HAP-1 (cell line): Measurements from ENCODE around the gene NELFB.

Experiments
- DNase-seq, 2 experiments: peaks; one replicate each; pipeline ENCODE4 v3.0.0-alpha.2; 2016 to 2020; ENCODE audit warnings: low spot score in 2 of 2
- H3K27me3 ChIP-seq: fragments of 250-450 bp; sonication (Bioruptor Pico); 2 replicates; pipeline ENCODE4 v1.5.1; 2020; ENCODE audit warnings: low read depth, mild to moderate bottlenecking, moderate library complexity
- H3K36me3 ChIP-seq: fragments of 250-450 bp; sonication (Bioruptor Pico); replicated peaks from 2 replicates; pipeline ENCODE4 v1.5.1; 2020; ENCODE audit warnings: mild to moderate bottlenecking
- H3K4me1 ChIP-seq: fragments of 250-450 bp; sonication (Bioruptor Pico); 2 replicates; pipeline ENCODE4 v1.5.1; 2020; ENCODE audit warnings: mild to moderate bottlenecking
- H3K4me3 ChIP-seq: fragments of 250-450 bp; sonication (Bioruptor Pico); 2 replicates; pipeline ENCODE4 v1.5.1; 2020; ENCODE audit warnings: mild to moderate bottlenecking, moderate library complexity
- H3K9me3 ChIP-seq: fragments of 250-450 bp; sonication (Bioruptor Pico); 2 replicates; pipeline ENCODE4 v1.5.1; 2020; ENCODE audit warnings: mild to moderate bottlenecking, moderate library complexity
- in situ Hi-C: fragments of 300-500 bp; cut with MboI; formaldehyde crosslinking; loops from 3 replicates; pipeline ENCODE4 v1.14.3; 2020; ENCODE audit warnings: low sequenced_read_pairs, inconsistent platforms, mixed read lengths

The NELFB gene

DNA sequence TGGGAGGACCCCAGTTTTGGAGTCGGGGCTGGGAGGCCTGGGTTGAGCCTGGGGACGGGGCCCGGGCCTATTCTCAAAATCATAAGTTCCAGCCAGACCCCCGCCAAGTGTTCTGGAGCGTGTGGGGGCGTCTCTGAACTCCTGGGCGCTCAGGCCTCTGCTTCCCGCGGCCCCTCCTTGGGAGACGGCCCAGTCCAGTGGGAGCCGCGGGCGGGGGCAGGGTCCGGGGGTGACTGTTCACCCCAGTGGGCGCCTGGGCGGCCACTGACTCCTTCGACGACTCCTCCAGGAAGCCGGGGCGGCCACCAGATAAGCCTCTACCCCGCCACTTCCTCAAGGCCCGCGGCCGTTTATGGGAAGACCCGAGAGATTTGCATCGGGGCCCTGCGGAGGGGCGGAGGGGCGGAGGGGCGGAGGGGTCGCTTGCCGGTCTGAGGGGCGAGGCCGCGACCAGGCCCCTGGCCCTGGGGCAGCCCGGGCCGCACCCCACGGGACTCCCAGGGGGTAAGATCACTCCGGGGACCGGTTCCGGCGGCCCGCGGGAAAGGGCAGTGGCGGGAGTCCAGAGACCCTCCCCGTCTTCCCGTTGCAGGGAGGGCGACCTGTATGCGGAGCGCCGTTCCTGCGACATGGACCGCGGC, 23.1 kb downstream of the NELFB start:
- peaks cover 1% of the 10 kb centered on the region; the same call in 1 of the 2 replicates for H3K36me3 ChIP-seq
- H3K4me1 ChIP-seq, result peaks cover 3% of the 10 kb centered on the region; the same call in 1 of the 2 replicates
- in situ Hi-C loops, result no loop called here
- peak in 1 of 2 experiments; percentile 18 for DNase-seq
- no peaks in the 10 kb centered on the region for H3K9me3 ChIP-seq
- no peaks in the 10 kb centered on the region for H3K27me3 ChIP-seq
- H3K4me3 ChIP-seq, result no peak overlapping the region

DNA sequence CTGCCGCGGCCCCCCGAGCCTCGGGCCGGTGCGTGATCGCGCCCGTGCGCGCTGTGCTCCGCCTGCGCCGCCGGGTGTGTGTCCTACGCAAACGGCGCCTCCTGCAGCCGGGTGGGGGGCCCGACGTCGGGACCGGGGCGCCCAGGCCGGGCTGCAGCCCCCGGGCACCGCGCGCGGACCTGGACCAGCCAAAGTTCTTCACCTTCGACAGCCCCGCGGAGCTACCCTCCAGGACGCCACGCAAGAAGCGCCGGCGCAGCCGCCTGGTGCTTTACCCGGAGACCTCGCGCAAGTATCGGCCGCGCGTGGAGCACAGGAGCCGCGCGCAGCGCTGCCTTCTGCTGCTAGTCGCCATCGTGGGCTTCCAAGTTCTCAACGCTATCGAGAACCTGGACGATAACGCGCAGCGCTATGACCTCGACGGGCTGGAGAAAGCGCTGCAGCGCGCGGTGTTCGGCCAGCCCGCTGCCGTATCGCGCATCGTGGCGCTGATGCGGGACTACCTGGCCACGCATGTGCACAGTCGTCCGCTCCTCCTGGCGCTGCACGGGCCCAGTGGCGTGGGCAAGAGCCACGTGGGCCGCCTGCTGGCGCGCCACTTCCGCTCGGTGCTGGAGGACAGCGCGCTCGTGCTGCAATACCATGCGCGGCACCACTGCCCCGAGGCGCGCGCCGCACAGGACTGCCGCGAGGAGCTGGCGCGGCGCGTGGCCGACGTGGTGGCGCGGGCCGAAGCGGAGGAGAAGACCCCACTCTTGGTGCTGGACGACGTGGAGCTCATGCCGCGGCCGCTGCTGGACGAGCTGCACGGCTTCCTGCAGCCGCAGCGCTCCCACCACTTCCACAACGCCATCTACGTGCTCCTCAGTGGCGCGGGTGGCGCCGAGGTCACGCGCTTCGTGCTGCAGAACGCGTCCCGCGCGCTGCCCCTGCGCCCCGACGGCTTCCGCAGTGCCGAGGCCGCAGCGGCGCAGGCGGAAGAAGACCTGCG, 23.9 kb downstream of the NELFB start:
- H3K4me3 ChIP-seq, result no peak overlapping the region
- in situ Hi-C loops, result no loop called here
- no peaks in the 10 kb centered on the region for H3K36me3 ChIP-seq
- peaks cover 3% of the 10 kb centered on the region; the same call in 1 of the 2 replicates for H3K4me1 ChIP-seq
- no peaks in the 10 kb centered on the region for H3K27me3 ChIP-seq
- no peaks in the 10 kb centered on the region for H3K9me3 ChIP-seq
- no peak for DNase-seq

DNA sequence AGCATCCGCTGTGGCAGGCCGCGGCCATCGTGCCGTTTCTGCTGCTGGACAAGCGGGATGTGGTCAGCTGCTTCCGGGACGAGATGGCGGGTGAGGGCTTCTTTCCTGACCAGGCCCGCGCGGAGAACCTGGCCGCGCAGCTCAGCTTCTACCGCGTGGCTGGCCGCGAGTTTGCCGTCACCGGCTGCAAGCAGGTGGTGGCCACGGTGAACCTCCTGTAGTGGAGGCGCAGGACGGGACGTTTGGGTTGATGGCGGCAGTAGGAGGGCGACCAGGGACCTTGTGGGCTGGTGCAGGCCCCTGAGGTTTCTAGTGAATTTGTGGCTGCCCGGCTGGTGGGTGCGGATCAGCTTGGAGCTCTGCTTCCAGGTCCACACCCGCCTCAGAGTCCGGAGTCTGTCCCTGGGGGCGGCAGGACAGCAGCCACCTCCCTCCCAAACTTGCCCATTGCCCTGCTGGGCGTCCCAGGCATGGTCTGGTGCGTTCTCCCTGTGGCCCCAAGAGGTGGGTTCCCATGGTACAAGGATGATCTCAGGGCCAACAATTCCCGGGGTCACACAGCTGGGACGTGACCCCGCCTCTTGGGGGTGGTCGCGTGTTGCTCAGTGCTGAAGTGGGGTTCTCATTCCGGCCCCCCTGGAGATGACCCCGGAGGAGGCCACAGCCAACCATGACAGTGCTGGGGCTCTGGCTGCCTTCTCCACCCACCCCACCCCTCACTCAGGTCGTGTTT, 24.8 kb downstream of the NELFB start:
- Histone ChIP-seq H3K9me3 (no peaks in the 10 kb centered on the region), H3K27me3 (no peaks in the 10 kb centered on the region), H3K36me3 (no peaks in the 10 kb centered on the region), H3K4me1 (peaks cover 3% of the 10 kb centered on the region; the same call in 1 of the 2 replicates), H3K4me3 (no peak overlapping the region)
- in situ Hi-C loops, result no loop called here
- peak in 1 of 2 experiments; percentile 10 for DNase-seq

DNA sequence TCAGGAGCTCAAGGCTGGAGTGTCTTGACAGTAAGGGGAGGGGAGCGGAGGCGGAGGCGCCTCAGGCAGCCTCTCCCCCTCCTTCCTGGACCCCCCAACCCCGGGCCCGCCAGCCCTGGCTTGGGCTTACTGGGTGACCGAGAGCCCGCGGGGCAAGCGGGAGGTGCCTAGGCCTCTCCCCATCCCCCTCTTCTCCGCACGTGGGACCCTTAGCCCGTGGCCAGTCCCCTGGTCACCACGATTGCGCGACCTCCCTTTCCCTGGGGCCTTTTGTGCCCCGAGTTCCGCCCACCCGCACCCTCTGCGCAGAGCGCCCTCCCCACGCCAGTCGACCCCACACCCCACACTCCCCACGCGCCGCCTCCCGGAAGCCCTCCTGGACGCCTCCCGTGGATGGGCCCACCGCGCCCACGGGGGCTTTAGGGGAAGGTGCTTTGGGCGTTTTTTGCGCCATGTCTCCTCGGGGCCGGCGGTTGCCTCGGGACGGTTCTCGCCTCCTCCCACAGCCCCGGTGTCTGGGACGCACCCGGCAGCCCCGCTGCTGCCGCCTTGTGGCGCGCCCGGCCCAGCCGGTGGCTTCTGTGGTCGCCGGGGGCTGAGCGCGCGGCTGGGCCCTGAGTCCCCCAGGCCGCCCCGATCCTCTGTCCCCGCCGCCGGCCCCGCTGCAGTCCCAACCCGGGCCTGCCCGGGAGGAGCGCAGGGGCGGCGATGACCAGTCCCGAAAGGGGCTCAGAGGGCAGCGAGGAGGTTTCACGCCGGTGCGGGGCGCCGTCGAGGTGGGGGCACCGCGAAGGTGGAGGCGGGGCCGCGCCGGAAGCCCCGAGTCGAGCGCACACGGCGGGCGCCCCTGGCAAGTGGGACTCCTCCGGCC, 25.6 kb downstream of the NELFB start:
- no peak for DNase-seq
- no peaks in the 10 kb centered on the region for H3K9me3 ChIP-seq
- no peaks in the 10 kb centered on the region for H3K36me3 ChIP-seq
- in situ Hi-C loops, result no loop called here
- H3K27me3 ChIP-seq, result no peaks in the 10 kb centered on the region
- no peak overlapping the region for H3K4me3 ChIP-seq
- peaks cover 3% of the 10 kb centered on the region; the same call in 1 of the 2 replicates for H3K4me1 ChIP-seq

DNA sequence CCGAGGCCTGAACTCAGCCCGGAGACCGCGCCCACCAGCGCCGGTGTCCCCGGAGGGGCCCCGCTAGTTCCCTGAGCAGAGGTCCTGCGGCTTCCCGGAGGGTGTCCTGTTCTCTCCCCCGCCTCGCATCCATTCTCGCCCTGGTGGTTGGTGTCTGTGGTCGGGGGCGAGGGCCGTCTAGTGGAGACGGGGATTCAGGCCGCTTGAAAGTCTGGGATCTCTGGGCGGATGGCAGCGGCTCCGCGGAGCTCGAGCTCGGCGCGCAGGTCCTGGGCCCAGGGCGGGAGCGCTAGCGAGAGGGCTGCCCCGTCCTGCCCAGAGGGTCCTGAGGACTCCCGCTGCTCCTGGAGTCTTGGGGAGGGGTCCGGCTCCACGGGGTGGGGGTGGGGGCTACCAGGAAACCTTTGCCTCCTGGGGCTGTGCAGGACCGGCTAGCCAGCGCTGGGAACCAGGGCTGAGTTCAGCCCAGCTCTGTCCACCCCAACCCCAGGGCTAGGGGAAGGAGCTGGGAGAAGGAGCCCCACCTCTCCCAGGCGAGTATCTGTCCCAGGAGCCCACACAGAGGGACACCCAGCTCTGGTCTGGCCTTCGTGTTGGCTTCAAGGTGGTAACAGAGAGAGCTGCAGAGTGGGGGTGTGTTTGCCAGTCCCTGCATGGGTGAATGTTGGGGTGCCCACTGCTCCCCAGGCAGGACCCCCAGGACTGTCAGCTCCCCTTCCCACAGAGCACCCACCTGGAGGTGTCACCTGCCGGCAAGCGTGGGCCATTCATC, 26.4 kb downstream of the NELFB start:
- Histone ChIP-seq H3K36me3 (no peaks in the 10 kb centered on the region), H3K4me3 (no peak overlapping the region), H3K4me1 (peaks cover 3% of the 10 kb centered on the region; the same call in 1 of the 2 replicates), H3K9me3 (no peaks in the 10 kb centered on the region), H3K27me3 (no peaks in the 10 kb centered on the region)
- in situ Hi-C loops, result no loop called here
- no peak for DNase-seq

DNA sequence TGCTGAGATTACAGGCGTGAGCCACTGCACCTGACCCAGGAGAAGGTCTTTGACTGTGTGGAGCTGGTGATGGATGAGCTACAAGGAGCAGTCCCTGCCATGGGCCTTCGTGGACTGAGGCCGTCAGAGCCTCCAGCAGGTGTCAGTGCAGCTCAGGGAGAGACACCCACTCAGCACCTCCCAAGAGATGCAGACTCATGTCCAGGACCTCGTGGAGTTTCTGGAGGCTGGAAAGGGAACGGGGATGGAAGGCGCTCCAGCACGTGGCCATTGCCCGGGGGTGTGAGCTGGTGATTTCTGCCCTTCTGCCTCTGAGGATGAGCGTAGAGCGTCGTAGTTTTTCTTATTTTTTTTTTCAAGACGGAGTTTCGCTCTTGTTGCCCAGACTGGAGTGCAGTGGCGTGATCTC, 31.9 kb downstream of the NELFB start:
- in situ Hi-C loops, result no loop called here
- Histone ChIP-seq H3K9me3 (no peaks in the 10 kb centered on the region), H3K36me3 (no peaks in the 10 kb centered on the region), H3K4me1 (no peaks in the 10 kb centered on the region), H3K27me3 (no peaks in the 10 kb centered on the region), H3K4me3 (no peak overlapping the region)
- DNase-seq, result peak; percentile 63 to 75

DNA sequence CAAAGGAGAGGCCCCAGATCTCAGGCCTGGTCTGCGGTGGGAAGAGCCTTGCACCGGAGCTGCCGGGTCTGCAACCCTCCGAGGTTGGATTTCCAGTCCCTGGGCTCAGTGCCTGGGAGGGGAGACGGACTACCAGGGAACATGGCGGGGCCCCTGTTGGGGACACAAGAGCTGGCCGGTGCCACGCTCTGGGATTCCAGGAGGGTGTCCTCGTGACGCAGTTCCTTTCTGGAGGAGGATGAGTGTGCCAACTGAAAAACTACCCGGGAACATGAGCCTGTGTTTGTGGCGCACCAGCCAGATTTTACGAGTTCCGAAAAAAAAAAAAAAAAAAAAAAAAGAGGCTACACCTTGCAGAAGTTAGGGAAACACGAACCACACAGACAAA, 38.0 kb downstream of the NELFB start:
- DNase-seq, result no peak
- Histone ChIP-seq H3K27me3 (no peaks in the 10 kb centered on the region), H3K36me3 (no peaks in the 10 kb centered on the region), H3K4me3 (no peak overlapping the region), H3K9me3 (no peaks in the 10 kb centered on the region), H3K4me1 (no peaks in the 10 kb centered on the region; the same call in 1 of the 2 replicates)
- in situ Hi-C loops, result loop anchor here (5.0 kb wide), 1 partner anchor 114 kb away; no protein-coding TSS in a partner anchor

DNA sequence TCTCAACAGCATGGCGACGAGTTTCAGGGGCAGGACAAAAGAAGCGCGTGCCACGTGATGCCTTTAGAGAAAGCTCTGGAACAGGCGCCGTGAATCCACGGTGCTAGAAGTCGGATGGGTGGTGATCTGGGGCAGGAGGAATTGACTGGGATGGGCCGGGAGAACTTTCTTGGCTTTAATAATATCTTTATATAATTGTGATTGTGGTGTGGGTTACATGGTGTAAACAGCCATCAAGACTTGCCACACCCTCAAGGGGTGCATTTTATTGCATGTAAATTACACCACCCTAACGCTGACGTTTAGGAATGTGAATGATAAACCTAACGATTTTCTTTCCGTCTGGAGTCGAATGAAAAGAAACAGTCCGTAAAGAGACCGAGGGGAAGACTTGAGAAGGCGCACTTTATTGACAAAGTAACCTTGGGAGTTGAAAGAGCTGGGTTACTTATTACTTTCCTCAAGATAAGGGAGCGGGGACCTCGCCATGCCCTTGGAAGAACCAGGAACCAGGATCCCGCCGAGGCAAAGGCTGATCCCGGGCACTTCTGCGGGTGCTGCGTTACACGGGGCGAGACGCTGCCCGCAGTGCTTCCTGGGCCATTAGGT, 38.5 kb downstream of the NELFB start:
- Histone ChIP-seq H3K9me3 (no peaks in the 10 kb centered on the region), H3K36me3 (no peaks in the 10 kb centered on the region), H3K4me3 (no peak overlapping the region), H3K4me1 (peaks cover 1% of the 10 kb centered on the region), H3K27me3 (no peaks in the 10 kb centered on the region)
- no peak for DNase-seq
- in situ Hi-C loops, result loop anchor here (5.0 kb wide), 1 partner anchor 114 kb away; no protein-coding TSS in a partner anchor

DNA sequence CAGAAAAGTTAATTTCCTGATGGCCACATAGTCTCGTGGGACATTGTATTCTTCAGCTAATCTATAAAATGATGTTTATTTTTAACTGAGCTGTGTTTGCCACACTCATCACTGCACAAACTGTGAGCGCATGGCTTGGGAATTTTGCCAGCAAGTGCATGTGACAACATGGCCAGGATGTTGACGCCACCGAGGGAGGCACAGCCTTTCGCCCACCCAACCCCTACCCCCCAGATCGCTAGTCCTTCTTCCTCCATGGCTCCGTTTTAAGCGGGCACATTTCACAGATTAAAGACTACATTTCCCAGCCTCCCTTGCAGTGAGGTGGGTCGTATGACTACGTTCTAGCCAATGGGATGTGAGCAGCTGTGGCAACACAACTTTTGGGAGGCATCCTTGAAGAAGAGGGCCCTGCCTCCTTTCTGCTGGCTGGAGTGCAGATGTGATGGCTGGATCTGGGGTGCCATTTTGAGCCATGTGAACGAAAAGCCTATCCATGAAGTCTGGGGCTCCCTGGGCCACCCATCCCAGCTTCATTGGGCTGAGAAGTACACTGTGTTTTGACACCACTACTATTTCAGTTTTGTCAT, 39.1 kb downstream of the NELFB start:
- Histone ChIP-seq H3K4me3 (no peak overlapping the region), H3K36me3 (peaks cover 4% of the 10 kb centered on the region), H3K9me3 (no peaks in the 10 kb centered on the region), H3K4me1 (peaks cover 6% of the 10 kb centered on the region), H3K27me3 (no peaks in the 10 kb centered on the region)
- in situ Hi-C loops, result loop anchor here (5.0 kb wide), 1 partner anchor 113 kb away; no protein-coding TSS in a partner anchor
- DNase-seq, result peak in 1 of 2 experiments; percentile 60

DNA sequence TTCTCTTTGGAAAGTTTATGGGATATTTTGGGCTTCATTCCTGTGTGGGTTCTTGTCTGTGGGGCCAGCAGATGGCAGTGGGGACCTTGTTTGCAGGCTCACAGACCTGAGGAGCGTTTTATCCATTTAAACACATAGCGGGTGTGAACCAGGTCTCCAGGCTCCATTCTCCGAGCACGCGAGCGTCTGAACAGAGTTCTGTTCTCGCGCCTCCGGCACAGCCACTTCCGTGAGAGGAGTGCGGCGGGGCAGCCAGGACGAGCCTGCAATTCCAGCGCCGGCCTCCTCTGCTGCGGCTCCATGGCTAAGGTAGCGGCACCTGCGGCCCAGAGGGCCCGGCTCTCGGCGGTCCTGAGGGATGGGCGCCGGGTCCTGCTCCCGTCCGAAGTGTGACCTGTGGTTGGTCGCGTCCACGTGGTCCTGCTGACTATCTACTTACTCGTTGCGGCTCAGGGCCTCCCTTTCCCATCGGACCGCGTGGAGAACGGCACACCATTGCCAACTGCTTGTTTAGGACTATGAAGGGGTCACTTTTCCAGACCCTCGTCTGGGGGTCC, 39.6 kb downstream of the NELFB start:
- peaks cover 11% of the 10 kb centered on the region for H3K4me1 ChIP-seq
- in situ Hi-C loops, result loop anchor here (5.0 kb wide), 1 partner anchor 113 kb away; no protein-coding TSS in a partner anchor
- H3K27me3 ChIP-seq, result no peaks in the 10 kb centered on the region
- no peak for DNase-seq
- H3K36me3 ChIP-seq, result peaks cover 6% of the 10 kb centered on the region
- peak overlapping the region; percentile 13; the same call in 1 of the 2 replicates for H3K4me3 ChIP-seq
- no peaks in the 10 kb centered on the region for H3K9me3 ChIP-seq

DNA sequence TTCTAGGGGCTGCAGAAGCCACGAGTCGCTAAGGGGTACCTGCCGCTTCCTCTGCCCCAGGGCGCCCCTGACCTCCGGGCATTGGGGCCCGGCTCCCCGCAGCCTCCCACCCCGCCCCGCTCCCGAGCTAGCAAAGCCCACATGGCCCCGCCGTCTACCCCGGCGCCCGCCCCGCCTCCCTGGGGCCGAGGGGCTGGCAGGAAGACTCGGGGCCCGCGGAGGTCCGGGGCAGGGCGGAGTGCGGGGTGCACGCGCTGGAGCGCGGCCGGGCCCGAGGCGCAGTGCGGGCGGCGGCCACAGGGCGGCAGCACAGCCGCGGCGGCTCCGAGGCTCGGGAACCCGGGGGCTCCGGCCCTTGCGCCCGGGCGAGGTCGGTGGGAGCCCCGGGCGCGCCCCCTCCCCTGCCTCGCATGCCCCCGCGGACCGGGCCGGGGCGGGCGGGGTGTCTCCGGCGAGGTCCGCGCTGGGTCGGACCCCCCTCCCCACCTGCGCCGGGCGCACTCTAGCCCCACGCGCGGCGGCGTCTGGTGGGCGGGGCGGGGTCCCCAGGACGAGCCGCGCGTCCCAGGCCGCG, 40.2 kb downstream of the NELFB start:
- in situ Hi-C loops, result no loop called here
- H3K27me3 ChIP-seq, result no peaks in the 10 kb centered on the region
- H3K4me3 ChIP-seq, result peak overlapping the region; percentile 13; the same call in 1 of the 2 replicates
- DNase-seq, result peak in 1 of 2 experiments; percentile 71
- H3K4me1 ChIP-seq, result peaks cover 11% of the 10 kb centered on the region
- peaks cover 6% of the 10 kb centered on the region for H3K36me3 ChIP-seq
- no peaks in the 10 kb centered on the region for H3K9me3 ChIP-seq
